Esophagus muscularis mucosa (tissue), 4 donors: ENCODE data around the gene MAST3.

Experiments
- CTCF ChIP-seq, 3 experiments: fragments of 200-600 bp in 2 of 3; fragments of 450-650 bp in 1 of 3; sonication (generic) in 2 of 3; IDR thresholded peaks; one replicate each; pipeline ENCODE4 v1.5.1; 2017 to 2019; ENCODE audit warnings: antibody characterized with exemption in 3 of 3, mild to moderate bottlenecking in 2 of 3, moderate library complexity in 1 of 3
- EP300 ChIP-seq: sonication (generic); formaldehyde crosslinking; IDR thresholded peaks from one replicate; pipeline ENCODE4 v1.6.1; 2017; ENCODE audit warnings: antibody characterized with exemption
- POLR2A ChIP-seq: fragments of 450-650 bp; IDR thresholded peaks from one replicate; pipeline ENCODE4 v1.6.1; 2017; ENCODE audit warnings: antibody characterized with exemption, moderate library complexity, mild to moderate bottlenecking, low read depth
- POLR2AphosphoS5 ChIP-seq, 2 donors: sonication (generic); formaldehyde crosslinking; IDR thresholded peaks; one replicate each; pipeline ENCODE4 v1.6.1; 2017; ENCODE audit warnings: antibody characterized with exemption in 2 of 2

GRCh38 chr19:18049385-18049784 lies 48.2 kb upstream of the MAST3 start:
- TF ChIP-seq CTCF (IDR thresholded peaks at IDR 0.05): no peak
- TF ChIP-seq EP300: no peak
- TF ChIP-seq POLR2AphosphoS5 (IDR thresholded peaks at IDR 0.05): peak; percentile 64 to 95
- TF ChIP-seq POLR2A: no peak
